DOHH2 (cell line): ENCODE results near the gene SIK3.

Source experiments
- H3F3A ChIP-seq: fragments of 200-600 bp; sonication (generic), shearing (Covaris generic); 2 replicates; pipeline ENCODE4 v1.6.0; 2016; ENCODE audit warnings: antibody characterized with exemption, mild to moderate bottlenecking; ENCODE audit not compliant: control insufficient read depth, insufficient read depth
- H3K27ac ChIP-seq: fragments of 200-600 bp; sonication (generic); 2 replicates; pipeline ENCODE4 v1.5.1; 2014; ENCODE audit warnings: low read depth, mild to moderate bottlenecking, low read length, moderate library complexity
- H3K27me3 ChIP-seq: fragments of 200-600 bp; sonication (generic); 2 replicates; pipeline ENCODE4 v1.6.1; 2014; ENCODE audit warnings: mild to moderate bottlenecking, low read length, mixed read lengths; ENCODE audit not compliant: control insufficient read depth
- H3K36me3 ChIP-seq: fragments of 200-600 bp; sonication (generic); 2 replicates; pipeline ENCODE4 v1.6.1; 2014; ENCODE audit warnings: mild to moderate bottlenecking, low read length, moderate library complexity, mixed read lengths; ENCODE audit not compliant: control insufficient read depth
- H3K4me1 ChIP-seq: fragments of 200-600 bp; sonication (generic); 2 replicates; pipeline ENCODE4 v1.6.1; 2014; ENCODE audit warnings: mild to moderate bottlenecking, low read length, mixed read lengths; ENCODE audit not compliant: control insufficient read depth
- H3K4me2 ChIP-seq: fragments of 200-600 bp; sonication (generic); 2 replicates; pipeline ENCODE4 v1.6.0; 2014; ENCODE audit warnings: mild to moderate bottlenecking, low read length, moderate library complexity
- H3K4me3 ChIP-seq: fragments of 200-600 bp; sonication (generic); 2 replicates; pipeline ENCODE4 v1.5.1; 2014; ENCODE audit warnings: mild to moderate bottlenecking, low read length, mixed read lengths
- H3K79me2 ChIP-seq: fragments of 200-600 bp; sonication (generic); 2 replicates; pipeline ENCODE4 v1.6.1; 2014; ENCODE audit warnings: mild to moderate bottlenecking, low read length, mixed read lengths; ENCODE audit not compliant: control insufficient read depth
- H3K9me2 ChIP-seq: fragments of 200-600 bp; sonication (generic); replicated peaks from 2 replicates; pipeline ENCODE4 v1.6.1; 2014; ENCODE audit warnings: mild to moderate bottlenecking, low read length, mixed read lengths; ENCODE audit not compliant: control insufficient read depth
- H3K9me3 ChIP-seq: fragments of 200-600 bp; sonication (generic); 2 replicates; pipeline ENCODE4 v1.6.1; 2014; ENCODE audit warnings: antibody characterized with exemption, low read length, mixed read lengths; ENCODE audit not compliant: control insufficient read depth, insufficient read depth
- H4K20me1 ChIP-seq: fragments of 200-600 bp; sonication (generic); 2 replicates; pipeline ENCODE4 v1.6.0; 2014; ENCODE audit warnings: low read depth, mild to moderate bottlenecking, antibody characterized with exemption, low read length, moderate library complexity; ENCODE audit not compliant: control insufficient read depth, insufficient read depth
- CTCF ChIP-seq: fragments of 200-600 bp; sonication (generic); IDR thresholded peaks from one replicate; pipeline ENCODE4 v1.5.1; 2014; ENCODE audit warnings: antibody characterized with exemption, mild to moderate bottlenecking, low read depth, low read length; ENCODE audit not compliant: poor library complexity, severe bottlenecking
- EZH2phosphoT487 ChIP-seq: fragments of 200-600 bp; sonication (generic); IDR thresholded peaks from 2 replicates; pipeline ENCODE4 v1.6.1; 2017; ENCODE audit warnings: borderline replicate concordance, mild to moderate bottlenecking, antibody characterized with exemption, low read length, moderate library complexity, mixed read lengths

The SIK3 gene

GRCh38 chr11:117045196-117045595, 53.0 kb downstream of the SIK3 start:
- Histone ChIP-seq H3F3A (no peaks in the 10 kb centered on the region), H3K4me2 (no peak overlapping the region), H3K9me2 (no peaks in the 10 kb centered on the region), H4K20me1 (no peaks in the 10 kb centered on the region), H3K4me3 (no peak overlapping the region), H3K27ac (no peak overlapping the region), H3K9me3 (no peaks in the 10 kb centered on the region), H3K4me1 (peaks cover 24% of the 10 kb centered on the region), H3K27me3 (no peaks in the 10 kb centered on the region), H3K79me2 (peaks cover 71% of the 10 kb centered on the region), H3K36me3 (no peaks in the 10 kb centered on the region)
- TF ChIP-seq CTCF (no peak), EZH2phosphoT487 (no peak)

GRCh38 chr11:117044287-117045035, 53.8 kb downstream of the SIK3 start:
- Histone ChIP-seq H3K36me3 (no peaks in the 10 kb centered on the region), H3K9me3 (no peaks in the 10 kb centered on the region), H3K27me3 (no peaks in the 10 kb centered on the region), H3K9me2 (no peaks in the 10 kb centered on the region), H3K4me2 (no peak overlapping the region), H3F3A (no peaks in the 10 kb centered on the region), H3K4me1 (peaks cover 31% of the 10 kb centered on the region), H3K27ac (no peak overlapping the region), H4K20me1 (no peaks in the 10 kb centered on the region), H3K79me2 (peaks cover 76% of the 10 kb centered on the region), H3K4me3 (no peak overlapping the region)
- TF ChIP-seq CTCF (no peak), EZH2phosphoT487 (no peak)

- no peaks in the 10 kb centered on the region for H4K20me1 ChIP-seq
- no peaks in the 10 kb centered on the region for H3K9me3 ChIP-seq
- H3K27ac ChIP-seq, result no peak overlapping the region
- TF ChIP-seq EZH2phosphoT487, result no peak
- no peak for TF ChIP-seq CTCF
- H3K9me2 ChIP-seq, result no peaks in the 10 kb centered on the region
- H3K36me3 ChIP-seq, result no peaks in the 10 kb centered on the region
- H3K4me1 ChIP-seq, result peaks cover 46% of the 10 kb centered on the region
- no peaks in the 10 kb centered on the region for H3K27me3 ChIP-seq
- H3K79me2 ChIP-seq, result peaks cover 80% of the 10 kb centered on the region
- H3K4me3 ChIP-seq, result no peak overlapping the region
- H3K4me2 ChIP-seq, result no peak overlapping the region
- no peaks in the 10 kb centered on the region for H3F3A ChIP-seq
Measured at GRCh38 chr11:117042689-117043088, 55.5 kb downstream of the SIK3 start.
